NCI-H1930 (cell line): ENCODE data around the gene ATP10B.

ENCODE experiments used
- DNase-seq, 2 experiments: peaks; one replicate each; lab custom pipeline; 2025; lab: John Stamatoyannopoulos, UW

ATP10B gene

GRCh38 chr5:160548949-160549645 lies 302.9 kb downstream of the ATP10B start:
- no peak for DNase-seq

GRCh38 chr5:160547872-160548271 lies 304.1 kb downstream of the ATP10B start:
- no peak for DNase-seq

GRCh38 chr5:160547061-160547460 lies 304.9 kb downstream of the ATP10B start:
- DNase-seq, result no peak

- no peak for DNase-seq
Measured at GRCh38 chr5:160545832-160546231, 306.2 kb downstream of the ATP10B start.

GRCh38 chr5:160543395-160543794 lies 308.6 kb downstream of the ATP10B start:
- no peak for DNase-seq

GRCh38 chr5:160542840-160543239 lies 309.2 kb downstream of the ATP10B start:
- DNase-seq, result no peak

GRCh38 chr5:160542281-160542680 lies 309.7 kb downstream of the ATP10B start:
- DNase-seq, result no peak

- no peak for DNase-seq
Measured at GRCh38 chr5:160539431-160539830, 312.6 kb downstream of the ATP10B start.

- DNase-seq, result no peak
Measured at GRCh38 chr5:160537940-160538339, 314.1 kb downstream of the ATP10B start.

- DNase-seq, result no peak
Measured at GRCh38 chr5:160537116-160537515, 314.9 kb downstream of the ATP10B start.

- DNase-seq, result no peak
Measured at GRCh38 chr5:160534914-160535313, 317.1 kb downstream of the ATP10B start.

- DNase-seq, result no peak
Measured at GRCh38 chr5:160534125-160534524, 317.9 kb downstream of the ATP10B start.

- no peak for DNase-seq
Measured at GRCh38 chr5:160525471-160526261, 326.3 kb downstream of the ATP10B start.

- no peak for DNase-seq
Measured at GRCh38 chr5:160524827-160525226, 327.2 kb downstream of the ATP10B start.

- DNase-seq, result no peak
Measured at GRCh38 chr5:160523502-160524163, 328.4 kb downstream of the ATP10B start.

GRCh38 chr5:160521392-160521663 lies 330.7 kb downstream of the ATP10B start:
- DNase-seq, result no peak

- DNase-seq, result no peak
Measured at GRCh38 chr5:160520609-160521391, 331.2 kb downstream of the ATP10B start.

GRCh38 chr5:160516696-160517530 lies 335.1 kb downstream of the ATP10B start:
- no peak for DNase-seq

- DNase-seq, result no peak
Measured at GRCh38 chr5:160514866-160515265, 337.1 kb downstream of the ATP10B start.

GRCh38 chr5:160514191-160514590 lies 337.8 kb downstream of the ATP10B start:
- DNase-seq, result no peak

GRCh38 chr5:160513485-160513884 lies 338.5 kb downstream of the ATP10B start:
- DNase-seq, result no peak
